NCI-H1048 (cell line): ENCODE results near the gene ENTPD1.
A peak's percentile ranks its signal among the peaks of the same experiment; 100 is the strongest.

Experiments
- DNase-seq: peaks from one replicate; lab custom pipeline; 2025; lab: John Stamatoyannopoulos, UW

ENTPD1 gene

GRCh38 chr10:95831515-95831914, 75.6 kb downstream of the ENTPD1 start:
- no peak for DNase-seq

- no peak for DNase-seq
Measured at GRCh38 chr10:95832216-95833041, 76.5 kb downstream of the ENTPD1 start.

GRCh38 chr10:95833042-95833610, 77.2 kb downstream of the ENTPD1 start:
- DNase-seq = no peak

DNA sequence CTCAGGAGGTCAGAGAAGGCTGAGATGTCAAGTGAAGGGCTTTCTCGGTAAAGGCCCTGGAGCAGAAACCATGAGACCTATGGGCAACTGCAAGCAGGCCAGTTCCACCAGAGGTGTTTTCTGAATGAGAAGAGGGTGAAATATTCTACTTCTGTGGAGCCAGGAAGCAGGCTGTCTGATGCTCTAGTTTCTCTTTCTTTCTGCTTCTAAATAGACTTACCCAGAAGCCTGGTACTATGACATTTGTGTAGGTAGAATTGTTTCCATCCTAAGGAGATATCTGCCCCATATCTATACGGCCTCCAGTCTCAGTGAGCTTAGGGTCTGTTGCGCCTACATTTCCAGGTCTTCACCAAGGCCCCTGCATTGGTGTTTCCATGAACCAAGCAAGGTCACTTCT, 78.4 kb downstream of the ENTPD1 start:
- no peak for DNase-seq

DNA sequence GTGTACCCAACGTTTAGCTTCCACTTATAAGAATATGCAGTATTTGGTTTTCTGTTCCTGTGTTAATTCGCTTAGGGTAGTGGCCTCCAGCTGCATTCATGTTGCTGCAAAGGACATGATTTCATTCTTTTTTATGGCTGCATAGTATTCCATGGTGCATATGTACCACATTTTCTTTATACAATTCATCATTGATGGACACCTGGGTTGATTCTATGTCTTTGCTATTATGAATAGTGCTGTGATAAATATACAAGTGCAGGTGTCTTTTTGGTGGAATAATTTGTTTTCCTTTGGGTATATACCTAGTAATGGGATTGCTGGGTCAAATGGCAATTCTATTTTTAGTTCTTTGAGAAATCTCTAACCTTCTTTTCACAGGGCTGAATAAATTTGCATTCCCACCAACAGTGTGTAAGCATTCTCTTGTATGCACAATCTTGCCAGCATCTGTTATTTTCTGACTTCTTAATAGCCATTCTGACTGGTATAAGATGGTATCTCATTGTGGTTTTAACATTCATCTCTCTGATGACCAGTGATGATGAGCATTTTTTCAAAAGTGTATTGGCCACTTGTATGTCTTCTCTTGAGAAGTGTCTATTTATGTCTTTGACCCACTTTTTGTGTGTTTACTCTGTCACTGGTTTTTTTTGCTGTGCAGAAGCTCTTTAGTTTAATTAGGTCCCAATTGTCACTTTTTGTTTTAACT, 79.3 kb downstream of the ENTPD1 start:
- no peak for DNase-seq

DNA sequence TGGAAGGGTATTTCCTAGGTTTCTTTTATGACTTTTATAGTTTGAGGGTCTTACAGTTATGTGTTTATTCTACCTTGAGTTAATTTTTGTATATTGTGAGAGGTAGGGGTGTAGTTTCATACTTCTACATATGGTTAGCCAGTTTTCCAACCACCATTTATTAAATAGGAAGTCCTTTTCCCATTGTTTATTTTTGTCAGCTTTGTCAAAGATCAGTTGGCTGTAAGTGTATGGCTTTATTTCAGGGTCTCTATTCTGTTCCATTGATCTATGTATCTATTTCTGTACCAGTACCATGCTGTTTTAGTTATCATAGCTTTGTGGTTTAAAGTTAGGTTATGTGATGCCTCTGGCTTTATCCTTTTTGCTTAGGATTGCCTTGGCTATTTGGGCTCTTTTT, 79.9 kb downstream of the ENTPD1 start:
- DNase-seq = no peak

DNA sequence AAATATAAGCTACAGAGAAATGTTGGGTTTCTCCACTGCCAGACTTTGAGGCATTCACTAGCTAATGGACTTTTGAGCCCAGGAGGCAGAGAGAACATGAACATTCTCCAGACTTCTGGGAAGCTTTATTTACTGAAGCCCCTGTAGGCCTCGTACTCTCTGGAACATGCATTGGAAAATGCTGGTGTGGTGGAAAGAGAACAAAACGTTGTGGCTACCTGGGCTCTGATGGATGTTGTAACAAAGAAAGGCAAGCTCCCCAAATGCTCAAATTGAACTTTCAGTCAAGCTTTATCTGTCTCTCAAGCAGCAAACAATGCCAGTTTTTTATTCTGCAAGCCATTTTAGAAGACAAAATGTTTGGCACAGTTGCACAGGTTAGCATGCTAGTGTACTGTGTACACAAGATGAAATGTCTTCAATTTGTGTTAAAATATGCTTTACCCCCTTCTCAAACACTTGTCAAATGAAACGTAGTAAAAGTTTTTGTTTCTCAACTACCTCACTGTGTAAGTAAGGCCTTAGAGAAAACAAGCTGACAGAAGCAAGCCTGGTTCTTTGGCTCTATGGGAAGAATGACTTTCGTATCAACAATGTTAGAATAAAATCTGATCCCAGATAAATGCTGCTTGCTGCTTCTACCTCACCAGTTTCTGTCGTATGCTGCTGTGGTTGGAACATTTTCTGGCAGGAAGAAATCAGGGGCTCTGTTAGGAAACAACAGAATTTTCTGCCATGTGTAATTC, 80.8 kb downstream of the ENTPD1 start:
- no peak for DNase-seq

- no peak for DNase-seq
Measured at GRCh38 chr10:95837356-95837776, 81.4 kb downstream of the ENTPD1 start.

DNA sequence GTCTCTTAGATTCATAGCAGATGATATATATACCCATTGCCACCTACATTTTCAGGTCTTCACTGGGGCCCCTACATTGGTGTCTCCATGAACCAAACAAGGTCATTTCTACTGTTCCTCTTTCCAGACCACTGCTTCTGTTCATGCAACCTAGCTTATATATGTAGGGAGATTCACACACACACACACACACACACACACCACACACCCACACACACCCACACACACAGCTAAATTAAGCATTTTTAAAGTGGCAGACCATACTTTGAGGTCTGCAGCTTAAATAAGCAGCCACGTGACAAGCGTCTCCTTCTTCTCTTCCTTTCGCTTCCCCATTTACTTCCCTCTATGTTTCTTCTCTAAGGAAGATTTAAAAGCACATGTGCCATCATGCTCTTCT, 81.8 kb downstream of the ENTPD1 start:
- DNase-seq = no peak

GRCh38 chr10:95840121-95840520, 84.2 kb downstream of the ENTPD1 start:
- DNase-seq = no peak

DNA sequence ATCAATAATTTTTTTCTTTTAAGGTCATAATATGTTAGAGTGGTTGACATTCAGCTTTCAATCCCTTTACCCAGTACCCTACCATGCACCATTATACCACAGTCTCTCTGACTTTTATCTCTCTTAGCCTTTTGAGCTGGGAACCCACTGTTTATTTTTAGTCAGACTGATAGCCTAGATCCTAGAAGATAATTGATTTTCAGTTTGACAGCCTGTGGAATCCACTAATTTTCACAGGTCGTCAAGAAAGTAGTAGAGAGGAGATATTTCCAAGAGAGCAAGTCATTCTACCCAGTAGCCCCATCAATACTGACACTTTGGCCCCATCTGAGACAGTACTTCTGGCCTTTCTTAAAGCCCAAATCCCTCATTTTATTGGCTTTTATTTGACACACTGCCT, 84.7 kb downstream of the ENTPD1 start:
- DNase-seq = no peak

GRCh38 chr10:95841661-95842498, 85.9 kb downstream of the ENTPD1 start:
- DNase-seq = peak; percentile 54

DNA sequence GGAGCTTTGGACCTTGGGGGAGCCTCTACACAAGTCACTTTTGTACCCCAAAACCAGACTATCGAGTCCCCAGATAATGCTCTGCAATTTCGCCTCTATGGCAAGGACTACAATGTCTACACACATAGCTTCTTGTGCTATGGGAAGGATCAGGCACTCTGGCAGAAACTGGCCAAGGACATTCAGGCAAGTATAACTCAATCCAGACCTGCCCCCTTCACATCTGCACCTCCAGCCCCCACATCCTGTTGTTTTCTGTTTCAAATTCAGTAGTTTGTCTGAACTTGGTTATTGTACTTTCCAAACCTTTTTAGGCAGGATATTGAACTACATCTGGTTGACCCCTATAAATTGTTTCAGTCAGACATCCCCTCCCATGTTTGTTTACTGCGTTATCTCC, 89.4 kb downstream of the ENTPD1 start:
- no peak for DNase-seq

GRCh38 chr10:95847007-95847406, 91.0 kb downstream of the ENTPD1 start:
- no peak for DNase-seq

GRCh38 chr10:95848841-95849240, 92.9 kb downstream of the ENTPD1 start:
- DNase-seq = no peak

DNA sequence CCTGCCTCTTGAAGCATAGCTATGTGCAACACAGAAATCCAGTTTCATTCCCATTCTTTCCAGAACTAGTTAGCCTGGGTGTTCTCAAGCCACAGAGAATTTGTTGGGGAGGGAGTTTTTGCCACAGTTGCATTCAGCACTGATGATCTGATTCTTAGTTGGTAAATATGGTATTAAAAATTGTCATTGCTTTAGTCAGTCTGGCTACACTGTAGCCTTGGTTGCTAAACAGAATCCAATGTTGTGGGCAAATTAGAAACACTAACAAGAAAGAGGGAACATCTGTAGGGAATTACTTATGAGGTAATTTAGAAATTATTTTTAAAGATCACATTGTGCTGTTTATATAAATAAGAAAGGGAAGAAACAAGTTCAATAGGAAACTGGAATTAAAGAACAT, 94.8 kb downstream of the ENTPD1 start:
- DNase-seq = no peak

- no peak for DNase-seq
Measured at GRCh38 chr10:95860166-95860940, 104.4 kb downstream of the ENTPD1 start.

DNA sequence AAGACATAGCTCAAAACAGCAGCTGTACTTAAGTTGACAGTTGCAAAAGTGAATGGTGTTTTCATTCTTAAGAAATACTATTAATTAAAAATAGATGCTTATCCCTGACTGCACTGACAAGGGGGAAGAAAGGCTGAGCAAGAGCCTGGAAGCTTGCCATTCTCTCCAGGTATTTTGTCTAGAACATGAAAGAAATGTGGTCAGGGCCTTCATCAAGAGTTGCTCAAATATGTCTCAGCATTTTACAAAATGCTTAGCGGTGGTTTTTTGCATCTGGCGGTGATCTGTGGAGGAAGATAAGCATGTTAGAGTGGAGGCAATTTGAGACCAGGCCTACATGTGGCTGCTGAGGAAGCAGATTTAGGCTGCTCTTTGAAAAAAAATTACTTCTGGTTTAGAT, 105.4 kb downstream of the ENTPD1 start:
- no peak for DNase-seq

GRCh38 chr10:95864906-95865813, 109.2 kb downstream of the ENTPD1 start:
- DNase-seq = no peak
